WTC11 (cell line): ENCODE measurements around the gene AVP. TPM values are rescaled to one million over a fixed set of nuclear protein-coding genes. Genes with fewer than 3 reads are reported as not detected.

ENCODE experiments used
- ATAC-seq: fragments of 200-7000 bp; cut with Tn5 transposase; 2 replicates; pipeline ENCODE4 v1.10.0; 2021; ENCODE audit warnings: mild to moderate bottlenecking, moderate library complexity
- CTCF ChIA-PET: fragments of 300-600 bp; sonication (Branson Sonifier 250); formaldehyde crosslinking; loops from one replicate; lab custom pipeline; 2021; ENCODE audit warnings: antibody characterized with exemption; lab: Charles Lee
- POLR2A ChIA-PET: fragments of 350-600 bp; sonication (Branson Sonifier 250); formaldehyde crosslinking; loops from one replicate; lab custom pipeline; 2021; ENCODE audit warnings: antibody characterized with exemption; lab: Charles Lee
- DNase-seq: peaks from one replicate; pipeline ENCODE4 v3.0.0; 2021; ENCODE audit warnings: low spot score
- H3K27ac Mint-ChIP-seq: 2 replicates; pipeline ENCODE4 v1.8.0; 2021; ENCODE audit warnings: mixed read lengths
- H3K27me3 Mint-ChIP-seq: 2 replicates; pipeline ENCODE4 v1.8.0; 2021; ENCODE audit warnings: low read depth, mild to moderate bottlenecking, moderate library complexity, mixed read lengths
- H3K36me3 Mint-ChIP-seq: 2 replicates; pipeline ENCODE4 v1.8.0; 2021; ENCODE audit warnings: mixed read lengths
- H3K4me1 Mint-ChIP-seq: 2 replicates; pipeline ENCODE4 v1.8.0; 2022; ENCODE audit warnings: mixed read lengths
- H3K4me3 Mint-ChIP-seq: 2 replicates; pipeline ENCODE4 v1.8.0; 2021; ENCODE audit warnings: mild to moderate bottlenecking, moderate library complexity, mixed read lengths
- H3K9me3 Mint-ChIP-seq: 2 replicates; pipeline ENCODE4 v1.8.0; 2021; ENCODE audit warnings: mixed read lengths
- AFF4 ChIP-seq: sonication (generic); formaldehyde crosslinking; IDR thresholded peaks from 2 replicates; pipeline ENCODE4 v1.8.1; 2023; ENCODE audit warnings: mild to moderate bottlenecking, missing genetic modification reagents, borderline replicate concordance
- ATF2 ChIP-seq: sonication (generic); formaldehyde crosslinking; IDR thresholded peaks from 2 replicates; pipeline ENCODE4 v1.8.1; 2022; ENCODE audit warnings: low read depth, missing genetic modification reagents, borderline replicate concordance
- ELF4 ChIP-seq: sonication (generic); formaldehyde crosslinking; IDR thresholded peaks from 2 replicates; pipeline ENCODE4 v1.8.1; 2022; ENCODE audit warnings: low read depth, mild to moderate bottlenecking, moderate library complexity, missing genetic modification reagents
- USF1 ChIP-seq: sonication (generic); formaldehyde crosslinking; IDR thresholded peaks from 2 replicates; pipeline ENCODE4 v1.8.0; 2022; ENCODE audit warnings: mild to moderate bottlenecking, missing genetic modification reagents
- ZNF425 ChIP-seq: fragments of 250-450 bp; sonication (Bioruptor Pico); conservative IDR thresholded peaks from 2 replicates; pipeline ENCODE4 v1.9.0; 2021; ENCODE audit warnings: mild to moderate bottlenecking
- ZNF532 ChIP-seq: fragments of 250-450 bp; sonication (Bioruptor Pico); IDR thresholded peaks from 2 replicates; pipeline ENCODE4 v1.9.0; 2021; ENCODE audit warnings: mild to moderate bottlenecking, borderline replicate concordance
- total RNA-seq: library from RNA; stranded (reverse); gene quantifications from 3 replicates; pipeline ENCODE4 v1.2.3, GENCODE V29; 2021

The AVP gene
- total RNA-seq, 1 experiment from 2014 or later = 0.50 TPM

GRCh38 chr20:3074812-3075211 is 9.7 kb downstream of the AVP start:
- CTCF ChIA-PET = interaction anchor here (1.5 kb wide), 1 partner anchor 21 kb away, joined by 6 read pairs; no protein-coding TSS in a partner anchor

More at GRCh38 chr20:3074812-3075211, 9.7 kb downstream of the AVP start:
- H3K4me1 Mint-ChIP-seq = peaks cover 6% of the 10 kb centered on the region
- DNase-seq = no peak
- TF ChIP-seq ATF2 (no peak), ELF4 (CRISPR knock-in tag) (no peak), ZNF532 (no peak), ZNF425 (CRISPR knock-in tag) (no peak), AFF4 (no peak), USF1 (no peak)
- POLR2A ChIA-PET = no interaction called here
- H3K9me3 Mint-ChIP-seq = peaks cover 19% of the 10 kb centered on the region
- H3K27ac Mint-ChIP-seq = no peak overlapping the region
- ATAC-seq = no peak
- peaks cover 69% of the 10 kb centered on the region for H3K27me3 Mint-ChIP-seq
- H3K36me3 Mint-ChIP-seq = peaks cover 9% of the 10 kb centered on the region
- no peak overlapping the region for H3K4me3 Mint-ChIP-seq
